GM19455 (cell line): Measurements from ENCODE around the gene HOXB5.

ENCODE experiments used
- ATAC-seq: cut with Tn5 transposase; IDR thresholded peaks from one replicate; pipeline ENCODE4 v1.9.1; 2021; ENCODE audit not compliant: unreplicated experiment

Gene HOXB5

GRCh38 chr17:48593126-48593829 lies at the start of gene HOXB5:
Gene HOXB5, minus strand, starts transcription at chr17:48593779. Its CDS starts 97 bp downstream, at chr17:48593682.
- ATAC-seq = no peak

DNA sequence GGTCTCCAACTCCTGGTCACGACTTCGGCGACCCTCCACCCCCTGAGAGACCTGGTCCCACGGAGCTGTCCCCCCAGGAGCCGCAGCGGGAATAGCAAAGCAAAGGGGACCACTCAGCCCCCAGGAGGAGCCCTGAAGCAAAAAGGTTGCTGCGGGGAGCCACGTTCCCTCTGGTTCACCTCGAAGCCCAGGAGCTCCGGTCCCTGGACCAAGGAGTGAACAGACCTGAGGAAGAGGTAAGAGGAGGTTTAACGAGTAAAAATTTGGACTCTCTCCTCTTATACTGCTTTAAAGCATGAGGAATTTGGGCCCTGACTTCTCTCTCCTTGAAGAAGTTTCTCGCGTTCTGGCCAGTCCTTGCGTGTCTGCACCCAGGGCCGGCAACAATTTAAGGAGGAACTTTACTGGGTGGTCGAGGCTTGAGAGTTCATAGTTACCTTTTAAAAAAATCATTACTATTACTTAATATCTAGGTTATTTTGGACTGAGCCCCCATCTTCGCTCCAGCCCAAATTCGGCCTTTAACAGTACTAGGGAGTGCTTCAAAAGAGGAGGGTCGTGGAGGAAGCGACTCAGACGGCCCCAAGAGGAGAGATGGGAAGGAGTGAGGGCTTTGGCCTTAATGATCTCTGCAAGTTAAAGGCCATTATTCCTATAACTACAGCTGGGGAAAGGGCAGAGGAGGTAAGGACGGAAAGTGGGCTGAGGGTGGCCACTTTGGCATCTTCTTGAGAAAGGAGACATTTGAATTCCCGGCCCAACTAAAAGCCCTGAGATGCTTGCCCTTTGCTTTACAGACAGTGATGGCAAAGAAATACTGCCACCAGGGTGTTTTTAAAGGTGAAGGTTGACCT lies 49.5 kb upstream of the HOXB5 start:
- no peak for ATAC-seq

- ATAC-seq = no peak
Measured at GRCh38 chr17:48642059-48642842, 48.7 kb upstream of the HOXB5 start.

DNA sequence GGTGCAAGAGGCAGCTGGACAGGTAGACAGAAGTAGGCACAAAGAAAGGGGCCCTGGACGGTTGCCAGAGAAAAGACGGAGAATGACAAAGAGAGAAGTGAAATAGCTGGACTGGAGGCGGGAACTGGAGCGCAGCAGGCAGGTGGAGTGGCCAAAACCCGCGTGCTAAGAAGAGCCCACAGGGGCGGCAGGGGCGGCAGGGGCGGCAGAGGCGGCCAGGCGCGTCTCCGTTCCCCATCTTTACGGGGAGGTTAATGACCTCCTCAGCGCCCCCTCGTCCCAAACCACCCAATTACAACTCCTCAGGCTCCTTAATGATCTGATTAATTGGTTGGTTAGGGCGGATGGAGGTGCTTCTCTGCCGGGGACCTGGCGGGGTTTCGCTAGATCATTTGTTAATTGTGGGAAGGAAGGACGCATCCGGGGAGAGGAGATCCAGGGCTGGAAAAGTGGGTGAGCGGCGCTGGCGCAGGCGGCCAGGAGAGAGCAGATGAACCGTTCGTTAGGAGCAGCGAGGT lies 48.0 kb upstream of the HOXB5 start:
- ATAC-seq = no peak

GRCh38 chr17:48640858-48641180 lies 47.2 kb upstream of the HOXB5 start:
- no peak for ATAC-seq

DNA sequence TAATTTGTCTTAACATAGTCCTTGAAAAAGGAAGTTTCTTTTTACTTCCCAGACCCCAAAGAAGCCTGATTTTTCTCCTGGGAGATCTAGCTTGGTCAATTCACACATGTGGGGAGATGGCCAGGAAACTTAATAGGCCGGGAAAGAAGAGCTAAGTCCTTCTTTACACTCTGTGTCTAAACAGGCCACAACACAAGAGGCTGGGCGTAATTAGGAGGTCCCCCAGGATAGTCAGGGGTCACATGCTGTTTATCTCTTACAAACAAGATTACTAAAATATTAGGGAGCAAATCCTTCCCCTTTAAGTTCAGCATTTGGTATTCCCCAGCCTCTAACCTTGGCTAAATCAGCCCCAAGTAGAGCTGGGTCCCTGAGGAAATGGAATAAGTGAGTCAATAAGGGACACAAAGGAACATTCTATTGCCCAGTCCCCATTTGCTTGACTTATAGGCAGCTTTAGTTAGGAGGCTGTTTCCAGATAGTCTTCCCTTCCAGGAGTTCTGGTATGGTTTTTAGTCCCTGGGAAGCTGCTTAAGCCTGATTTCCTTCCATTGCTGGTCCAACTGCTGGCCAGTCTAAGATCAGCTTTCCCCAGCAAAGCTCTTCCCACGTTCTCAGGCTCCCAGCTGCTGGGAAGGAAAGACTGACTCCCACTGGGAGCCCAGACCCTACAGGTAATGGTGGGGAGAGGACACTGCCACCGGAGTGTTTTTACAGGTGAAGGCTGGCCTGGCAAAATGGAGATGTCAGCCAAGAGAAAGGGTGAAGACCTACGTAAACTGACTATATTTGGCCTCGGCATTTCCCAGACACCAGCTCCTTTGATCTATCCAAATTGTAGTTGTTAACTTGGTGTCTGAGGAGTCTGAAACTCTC lies 46.6 kb upstream of the HOXB5 start:
- no peak for ATAC-seq

DNA sequence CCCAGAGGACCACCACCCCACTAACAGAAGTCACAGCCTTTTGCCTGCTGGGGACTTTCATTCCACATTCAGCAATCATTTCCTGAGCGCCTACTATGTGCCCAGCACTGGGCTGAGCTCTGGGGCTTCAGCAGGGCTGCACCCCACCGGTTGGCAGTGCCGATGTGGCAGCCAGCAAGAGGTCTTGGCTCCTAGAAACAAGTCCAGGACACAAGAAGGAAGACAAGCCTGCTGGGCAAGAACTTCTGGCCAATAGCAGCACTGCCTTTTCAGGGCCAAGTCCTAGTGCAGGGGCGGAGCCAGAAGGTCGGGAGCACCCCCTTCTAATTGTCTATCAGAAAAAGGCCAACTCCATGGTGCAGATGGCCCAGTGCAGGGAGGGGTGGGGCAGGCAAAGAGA lies 45.6 kb upstream of the HOXB5 start:
- ATAC-seq = no peak

- no peak for ATAC-seq
Measured at GRCh38 chr17:48637323-48638260, 44.0 kb upstream of the HOXB5 start.

DNA sequence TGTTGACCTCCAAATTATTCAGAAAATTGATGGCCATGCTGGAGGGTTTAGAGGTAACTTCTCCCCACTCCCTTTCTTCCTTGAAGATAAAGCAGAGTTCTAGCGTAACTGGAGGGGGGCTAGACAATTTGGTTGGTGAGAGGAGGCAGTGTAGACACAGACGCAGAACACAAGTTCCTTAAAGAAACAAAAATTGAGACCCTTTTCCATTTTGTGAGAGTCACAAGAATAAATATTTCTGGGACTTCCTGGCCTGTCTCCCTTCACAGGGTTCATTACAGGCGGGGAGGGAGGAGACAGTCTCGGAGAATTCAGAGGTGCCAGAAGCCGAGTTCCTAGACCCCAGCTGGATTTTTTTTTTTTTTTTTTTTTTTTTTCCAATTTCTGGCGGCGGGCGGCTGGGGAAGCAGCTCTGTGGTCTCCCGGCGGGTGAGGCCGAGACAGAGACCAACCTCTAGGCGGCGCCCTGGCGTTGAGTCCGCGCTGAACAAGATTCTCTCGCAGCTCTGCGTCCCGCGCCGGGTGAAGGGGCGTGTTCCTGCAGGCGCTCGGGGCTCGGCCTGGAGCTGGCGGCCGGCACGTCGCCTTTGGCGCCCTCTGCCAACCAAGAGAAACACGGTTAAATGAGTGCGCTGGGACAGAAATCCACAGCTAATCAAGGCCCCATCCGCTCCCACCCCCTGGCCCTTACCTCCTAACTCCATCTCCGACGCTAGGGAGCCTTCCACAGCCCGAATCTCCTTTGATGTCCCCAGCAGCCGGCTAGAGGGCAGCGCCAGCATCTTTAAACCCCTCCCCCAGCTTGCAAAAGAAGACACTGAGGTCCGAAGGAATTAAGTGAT lies 42.8 kb upstream of the HOXB5 start:
- no peak for ATAC-seq

GRCh38 chr17:48634493-48635208 lies 41.1 kb upstream of the HOXB5 start:
- ATAC-seq = no peak

GRCh38 chr17:48633266-48633677 lies 39.7 kb upstream of the HOXB5 start:
- ATAC-seq = no peak

- ATAC-seq = no peak
Measured at GRCh38 chr17:48632579-48633265, 39.1 kb upstream of the HOXB5 start.

DNA sequence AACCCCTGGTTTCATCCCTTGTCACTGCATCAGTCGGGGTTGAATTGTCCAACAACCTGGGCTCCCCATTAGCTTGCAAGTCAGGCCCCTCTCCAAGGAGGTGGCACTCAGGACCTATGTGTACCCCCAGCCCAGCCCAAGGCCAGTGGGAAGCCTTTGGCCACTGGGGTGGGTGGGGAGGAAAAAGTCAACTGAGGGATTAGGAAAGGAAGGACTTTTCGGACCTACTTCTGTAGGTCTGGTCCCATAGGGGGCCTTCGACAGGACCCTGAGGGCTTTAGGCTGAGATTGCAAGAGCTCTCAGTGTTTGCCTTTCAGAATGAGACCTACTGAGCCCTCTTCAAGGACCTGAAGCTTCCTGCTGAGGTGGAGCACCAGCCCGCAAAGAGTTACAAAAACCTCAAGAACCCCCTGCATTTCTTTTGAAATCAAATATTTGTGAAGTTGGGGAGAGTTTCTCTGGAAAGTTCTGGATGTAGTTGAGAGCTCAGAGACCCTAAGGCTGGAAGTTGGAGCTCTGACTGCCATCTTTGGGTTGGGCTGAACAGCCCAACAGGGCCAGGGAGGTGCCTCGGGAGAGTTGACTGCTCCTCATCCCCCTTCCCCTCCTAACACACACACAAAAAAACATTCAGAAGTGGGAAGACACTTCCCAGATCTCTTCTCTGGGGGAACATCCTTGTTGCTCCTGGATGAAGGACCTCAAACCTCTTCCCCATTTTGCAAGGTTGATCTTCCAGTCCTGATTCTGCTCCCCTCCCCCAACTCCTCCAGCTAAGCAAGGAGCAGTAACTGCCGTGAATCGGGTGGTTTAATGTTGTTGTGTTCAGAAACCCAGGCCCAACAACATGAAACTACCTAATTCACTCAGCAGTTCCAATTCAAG lies 38.4 kb upstream of the HOXB5 start:
- ATAC-seq = no peak

GRCh38 chr17:48630925-48631692 lies 37.5 kb upstream of the HOXB5 start:
- ATAC-seq = no peak
